K562 (cell line): ENCODE measurements around the gene PGBD4. TPM values are rescaled to one million over a fixed set of nuclear protein-coding genes. Genes with fewer than 3 reads are reported as not detected.

ENCODE experiments used
- C11orf30 ChIP-seq: fragments of 450-650 bp; IDR thresholded peaks from 2 replicates; pipeline ENCODE4 v1.6.1; 2016; ENCODE audit warnings: low read depth, mild to moderate bottlenecking
- MEF2D ChIP-seq: conservative IDR thresholded peaks from 2 replicates; pipeline ENCODE4 v1.6.1; 2016; ENCODE audit warnings: low read depth, missing genetic modification characterization, missing compliant biosample characterization
- NCOA4 ChIP-seq: fragments of 450-650 bp; IDR thresholded peaks from 2 replicates; pipeline ENCODE4 v1.6.1; 2018; ENCODE audit warnings: mild to moderate bottlenecking; ENCODE audit not compliant: partially characterized antibody
- NELFE ChIP-seq: IDR thresholded peaks from 2 replicates; pipeline ENCODE4 v1.6.1; 2011; ENCODE audit warnings: mild to moderate bottlenecking; ENCODE audit not compliant: insufficient read depth, insufficient read length
- NR1H2 ChIP-seq: sonication (generic); formaldehyde crosslinking; IDR thresholded peaks from 2 replicates; pipeline ENCODE4 v1.4.0; 2020; ENCODE audit warnings: mild to moderate bottlenecking, missing genetic modification reagents
- POLR2B ChIP-seq: fragments of 450-650 bp; IDR thresholded peaks from 2 replicates; pipeline ENCODE4 v1.6.1; 2018; ENCODE audit warnings: low read depth; ENCODE audit not compliant: partially characterized antibody
- SIRT6 ChIP-seq: IDR thresholded peaks from one replicate; pipeline ENCODE4 v1.6.1; 2012; ENCODE audit warnings: low read depth, mild to moderate bottlenecking, control low read depth, inconsistent platforms, low read length, moderate library complexity
- SREBF2 ChIP-seq: sonication (generic); formaldehyde crosslinking; IDR thresholded peaks from 2 replicates; pipeline ENCODE4 v1.4.0; 2020; ENCODE audit warnings: mild to moderate bottlenecking, missing genetic modification reagents
- THRAP3 ChIP-seq: fragments of 450-650 bp; IDR thresholded peaks from 2 replicates; pipeline ENCODE4 v1.6.1; 2016; ENCODE audit warnings: mild to moderate bottlenecking, inconsistent platforms, borderline replicate concordance
- ZNF121 ChIP-seq: sonication (generic); formaldehyde crosslinking; conservative IDR thresholded peaks from 2 replicates; pipeline ENCODE4 v1.8.0; 2022; ENCODE audit warnings: missing genetic modification reagents
- ZNF165 ChIP-seq: fragments of 250-450 bp; sonication (Bioruptor Pico); IDR thresholded peaks from 2 replicates; pipeline ENCODE4 v1.4.0; 2020; ENCODE audit warnings: borderline replicate concordance
- ZNF197 ChIP-seq: fragments of 200-800 bp; sonication (Bioruptor generic); IDR thresholded peaks from 2 replicates; pipeline ENCODE4 v1.6.1; 2016; ENCODE audit warnings: low read depth, missing genetic modification characterization, missing compliant biosample characterization
- ZNF24 ChIP-seq: fragments of 450-650 bp; IDR thresholded peaks from 2 replicates; pipeline ENCODE4 v1.6.1; 2016
- ZNF324 ChIP-seq: fragments of 250-450 bp; sonication (Bioruptor Pico); IDR thresholded peaks from 2 replicates; pipeline ENCODE4 v1.4.0; 2020; ENCODE audit warnings: mild to moderate bottlenecking
- ZNF551 ChIP-seq: fragments of 250-450 bp; sonication (Bioruptor Pico); IDR thresholded peaks from 2 replicates; pipeline ENCODE4 v1.5.0; 2021; ENCODE audit warnings: mild to moderate bottlenecking, moderate library complexity
- ZNF57 ChIP-seq: fragments of 450-650 bp; formaldehyde crosslinking; IDR thresholded peaks from 2 replicates; pipeline ENCODE4 v1.4.0; 2020; ENCODE audit warnings: mild to moderate bottlenecking, moderate library complexity
- ZNF766 ChIP-seq: fragments of 200-800 bp; sonication (Bioruptor generic); conservative IDR thresholded peaks from 2 replicates; pipeline ENCODE4 v1.6.1; 2016; ENCODE audit warnings: missing genetic modification characterization, missing compliant biosample characterization
- polyA plus RNA-seq, 8 experiments: library from polyadenylated mRNA; depleted of rRNA in 4 of 8; stranded (reverse) in 5 of 8; unstranded in 3 of 8; fragments of >200 nt; fragmentation: Nextera tagmentation in 2 of 8; fragmentation: Illumina TruSeq in 1 of 8; extraction: Ambion mirVana in 2 of 8; extraction: Trizol in 1 of 8; gene quantifications; 2 replicates each; pipeline versions ENCODE4 v1.2.1 to v1.2.3, GENCODE V29; 2011 to 2014; ENCODE audit warnings: inconsistent platforms in 1 of 8, missing spikeins in 1 of 8
- total RNA-seq, 7 experiments: library from RNA; depleted of rRNA in 6 of 7; stranded (reverse); fragments of >200 nt in 6 of 7; fragmentation: Illumina TruSeq in 2 of 7; extraction: Trizol in 2 of 7; gene quantifications; 2 replicates each; pipeline versions ENCODE4 v1.2.1 to v1.2.3, GENCODE V29; 2011 to 2021; ENCODE audit warnings: low replicate concordance in 1 of 7
- TF ChIP-seq, protein P1 (sequence below): fragments of 450-650 bp; IDR thresholded peaks from 2 replicates; pipeline ENCODE4 v1.6.1; 2016; ENCODE audit warnings: antibody characterized with exemption
- TF ChIP-seq, protein P2 (sequence below): fragments of 450-650 bp; IDR thresholded peaks from 2 replicates; pipeline ENCODE4 v1.6.1; 2017; ENCODE audit warnings: mild to moderate bottlenecking, moderate library complexity
- TF ChIP-seq, protein P3 (sequence below): fragments of 450-650 bp; IDR thresholded peaks from 2 replicates; pipeline ENCODE4 v1.6.1; 2017; ENCODE audit warnings: antibody characterized with exemption, mild to moderate bottlenecking
- TF ChIP-seq, protein P4 (sequence below): fragments of 250-450 bp; sonication (Bioruptor Pico); IDR thresholded peaks from 2 replicates; pipeline ENCODE4 v1.5.0; 2021

PGBD4 gene
- total and polyA plus RNA-seq, 9 of the 15 experiments (the other 6 are each of a cell fraction or from before 2014, with no cell fraction given): 2.1 to 4.9 (median 2.7) TPM

DNA sequence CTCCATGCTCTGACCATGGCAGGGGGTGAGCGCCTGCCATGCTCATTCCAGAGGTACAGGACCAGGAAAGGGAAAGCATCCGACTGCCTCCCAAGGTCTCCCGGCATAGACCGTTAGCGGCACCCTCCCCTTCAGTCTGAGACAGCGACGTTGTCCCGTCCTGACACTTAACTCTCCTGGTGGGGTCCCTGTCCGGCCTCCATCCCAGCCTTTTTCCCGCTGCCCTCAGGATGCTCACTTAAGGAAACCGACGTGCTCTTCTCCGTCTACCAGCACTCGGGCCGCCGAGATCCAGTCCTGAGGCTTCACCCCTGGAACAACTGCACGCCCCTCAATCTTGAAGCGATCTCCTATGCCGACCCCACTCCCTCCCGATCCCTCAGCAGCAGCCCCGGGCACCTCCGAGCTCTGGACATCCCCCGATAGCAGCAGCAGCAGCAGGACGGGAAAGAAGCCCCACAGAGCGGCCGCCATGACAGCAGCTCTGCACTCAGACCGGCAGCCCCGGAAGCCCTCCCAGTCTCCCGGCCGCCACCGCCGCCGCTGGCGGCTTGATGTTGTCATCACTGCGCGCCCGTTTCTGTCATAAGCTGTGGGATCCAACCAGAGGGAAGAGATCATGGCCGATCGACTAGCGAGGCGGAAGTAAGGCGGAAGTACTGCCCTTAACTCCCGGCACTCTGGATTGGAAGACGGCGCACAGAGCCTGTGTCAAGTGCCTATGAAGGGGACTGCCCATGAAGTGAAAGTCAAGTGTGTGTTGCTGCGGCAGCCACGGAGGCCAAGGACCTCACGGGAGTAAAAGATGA lies at the start of gene PGBD4, which contains the start of gene EMC7 (continued):
- TF ChIP-seq ZNF121 (CRISPR knock-in tag): no peak
- TF ChIP-seq, protein P1, sequence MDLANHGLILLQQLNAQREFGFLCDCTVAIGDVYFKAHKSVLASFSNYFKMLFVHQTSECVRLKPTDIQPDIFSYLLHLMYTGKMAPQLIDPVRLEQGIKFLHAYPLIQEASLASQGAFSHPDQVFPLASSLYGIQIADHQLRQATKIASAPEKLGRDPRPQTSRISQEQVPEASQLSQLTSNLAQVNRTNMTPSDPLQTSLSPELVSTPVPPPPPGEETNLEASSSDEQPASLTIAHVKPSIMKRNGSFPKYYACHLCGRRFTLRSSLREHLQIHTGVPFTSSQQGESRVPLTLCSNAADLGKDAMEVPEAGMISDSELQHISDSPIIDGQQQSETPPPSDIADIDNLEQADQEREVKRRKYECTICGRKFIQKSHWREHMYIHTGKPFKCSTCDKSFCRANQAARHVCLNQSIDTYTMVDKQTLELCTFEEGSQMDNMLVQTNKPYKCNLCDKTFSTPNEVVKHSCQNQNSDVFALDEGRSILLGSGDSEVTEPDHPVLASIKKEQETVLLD: 0 out of 2 replicates have a peak, but pooled peaks have one; percentile 30
- TF ChIP-seq, protein P2, sequence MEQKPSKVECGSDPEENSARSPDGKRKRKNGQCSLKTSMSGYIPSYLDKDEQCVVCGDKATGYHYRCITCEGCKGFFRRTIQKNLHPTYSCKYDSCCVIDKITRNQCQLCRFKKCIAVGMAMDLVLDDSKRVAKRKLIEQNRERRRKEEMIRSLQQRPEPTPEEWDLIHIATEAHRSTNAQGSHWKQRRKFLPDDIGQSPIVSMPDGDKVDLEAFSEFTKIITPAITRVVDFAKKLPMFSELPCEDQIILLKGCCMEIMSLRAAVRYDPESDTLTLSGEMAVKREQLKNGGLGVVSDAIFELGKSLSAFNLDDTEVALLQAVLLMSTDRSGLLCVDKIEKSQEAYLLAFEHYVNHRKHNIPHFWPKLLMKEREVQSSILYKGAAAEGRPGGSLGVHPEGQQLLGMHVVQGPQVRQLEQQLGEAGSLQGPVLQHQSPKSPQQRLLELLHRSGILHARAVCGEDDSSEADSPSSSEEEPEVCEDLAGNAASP: no peak
- no peak for TF ChIP-seq THRAP3
- no peak for TF ChIP-seq ZNF324 (CRISPR knock-in tag)
- TF ChIP-seq, protein P3, sequence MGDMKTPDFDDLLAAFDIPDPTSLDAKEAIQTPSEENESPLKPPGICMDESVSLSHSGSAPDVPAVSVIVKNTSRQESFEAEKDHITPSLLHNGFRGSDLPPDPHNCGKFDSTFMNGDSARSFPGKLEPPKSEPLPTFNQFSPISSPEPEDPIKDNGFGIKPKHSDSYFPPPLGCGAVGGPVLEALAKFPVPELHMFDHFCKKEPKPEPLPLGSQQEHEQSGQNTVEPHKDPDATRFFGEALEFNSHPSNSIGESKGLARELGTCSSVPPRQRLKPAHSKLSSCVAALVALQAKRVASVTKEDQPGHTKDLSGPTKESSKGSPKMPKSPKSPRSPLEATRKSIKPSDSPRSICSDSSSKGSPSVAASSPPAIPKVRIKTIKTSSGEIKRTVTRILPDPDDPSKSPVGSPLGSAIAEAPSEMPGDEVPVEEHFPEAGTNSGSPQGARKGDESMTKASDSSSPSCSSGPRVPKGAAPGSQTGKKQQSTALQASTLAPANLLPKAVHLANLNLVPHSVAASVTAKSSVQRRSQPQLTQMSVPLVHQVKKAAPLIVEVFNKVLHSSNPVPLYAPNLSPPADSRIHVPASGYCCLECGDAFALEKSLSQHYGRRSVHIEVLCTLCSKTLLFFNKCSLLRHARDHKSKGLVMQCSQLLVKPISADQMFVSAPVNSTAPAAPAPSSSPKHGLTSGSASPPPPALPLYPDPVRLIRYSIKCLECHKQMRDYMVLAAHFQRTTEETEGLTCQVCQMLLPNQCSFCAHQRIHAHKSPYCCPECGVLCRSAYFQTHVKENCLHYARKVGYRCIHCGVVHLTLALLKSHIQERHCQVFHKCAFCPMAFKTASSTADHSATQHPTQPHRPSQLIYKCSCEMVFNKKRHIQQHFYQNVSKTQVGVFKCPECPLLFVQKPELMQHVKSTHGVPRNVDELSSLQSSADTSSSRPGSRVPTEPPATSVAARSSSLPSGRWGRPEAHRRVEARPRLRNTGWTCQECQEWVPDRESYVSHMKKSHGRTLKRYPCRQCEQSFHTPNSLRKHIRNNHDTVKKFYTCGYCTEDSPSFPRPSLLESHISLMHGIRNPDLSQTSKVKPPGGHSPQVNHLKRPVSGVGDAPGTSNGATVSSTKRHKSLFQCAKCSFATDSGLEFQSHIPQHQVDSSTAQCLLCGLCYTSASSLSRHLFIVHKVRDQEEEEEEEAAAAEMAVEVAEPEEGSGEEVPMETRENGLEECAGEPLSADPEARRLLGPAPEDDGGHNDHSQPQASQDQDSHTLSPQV: no peak
- TF ChIP-seq POLR2B: peak; percentile 92
- TF ChIP-seq ZNF766 (CRISPR knock-in tag): no peak
- no peak; the same call in 1 of the 2 replicates for TF ChIP-seq MEF2D (tag)
- no peak for TF ChIP-seq SREBF2
- peak; percentile 14; the same call in 1 of the 2 replicates for TF ChIP-seq ZNF24
- no peak for TF ChIP-seq ZNF551 (CRISPR knock-in tag)
- TF ChIP-seq, protein P4, sequence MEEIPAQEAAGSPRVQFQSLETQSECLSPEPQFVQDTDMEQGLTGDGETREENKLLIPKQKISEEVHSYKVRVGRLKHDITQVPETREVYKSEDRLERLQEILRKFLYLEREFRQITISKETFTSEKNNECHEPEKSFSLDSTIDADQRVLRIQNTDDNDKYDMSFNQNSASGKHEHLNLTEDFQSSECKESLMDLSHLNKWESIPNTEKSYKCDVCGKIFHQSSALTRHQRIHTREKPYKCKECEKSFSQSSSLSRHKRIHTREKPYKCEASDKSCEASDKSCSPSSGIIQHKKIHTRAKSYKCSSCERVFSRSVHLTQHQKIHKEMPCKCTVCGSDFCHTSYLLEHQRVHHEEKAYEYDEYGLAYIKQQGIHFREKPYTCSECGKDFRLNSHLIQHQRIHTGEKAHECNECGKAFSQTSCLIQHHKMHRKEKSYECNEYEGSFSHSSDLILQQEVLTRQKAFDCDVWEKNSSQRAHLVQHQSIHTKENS (CRISPR knock-in tag): no peak
- TF ChIP-seq NELFE: no peak
- TF ChIP-seq SIRT6: no peak
- TF ChIP-seq ZNF165 (CRISPR knock-in tag): no peak
- peak; percentile 94 for TF ChIP-seq C11orf30
- no peak for TF ChIP-seq ZNF197 (CRISPR knock-in tag)
- no peak for TF ChIP-seq ZNF57 (CRISPR knock-in tag)
- no peak for TF ChIP-seq NR1H2 (CRISPR knock-in tag)
- TF ChIP-seq NCOA4: no peak
